GM12865 (cell line): ENCODE measurements around the gene FEZF2.

Experiments
- DNase-seq: peaks from one replicate; pipeline ENCODE4 v3.0.0; 2010; ENCODE audit warnings: low read depth
- H3K4me3 ChIP-seq: 2 replicates; pipeline ENCODE4 v1.5.1; 2011; ENCODE audit warnings: mild to moderate bottlenecking, low read depth, low read length, control low read depth
- CTCF ChIP-seq: IDR thresholded peaks from 2 replicates; pipeline ENCODE4 v1.5.1; 2011; ENCODE audit warnings: low read length, control low read depth, low read depth, inconsistent platforms; ENCODE audit not compliant: insufficient read depth; ENCODE audit errors: missing control alignments

The FEZF2 gene

DNA sequence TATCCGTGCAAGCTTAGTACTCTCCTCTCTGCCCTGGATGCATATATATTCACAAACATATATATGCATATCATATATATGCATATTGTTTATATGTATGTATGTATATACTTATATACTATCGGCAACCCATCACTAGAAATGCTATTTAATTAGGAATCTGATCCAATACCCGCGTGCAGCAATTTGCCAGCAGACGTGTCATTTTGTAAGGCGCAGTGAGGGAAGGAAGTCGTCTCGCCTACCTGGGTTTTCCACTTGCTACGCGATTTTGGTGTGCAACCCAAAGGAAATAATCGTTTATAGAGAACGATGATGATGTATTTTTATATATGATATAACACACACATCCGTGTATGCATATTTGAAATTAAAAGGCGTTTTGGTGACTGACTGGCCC is 5.6 kb upstream of the FEZF2 start:
- no peak overlapping the region for H3K4me3 ChIP-seq

DNA sequence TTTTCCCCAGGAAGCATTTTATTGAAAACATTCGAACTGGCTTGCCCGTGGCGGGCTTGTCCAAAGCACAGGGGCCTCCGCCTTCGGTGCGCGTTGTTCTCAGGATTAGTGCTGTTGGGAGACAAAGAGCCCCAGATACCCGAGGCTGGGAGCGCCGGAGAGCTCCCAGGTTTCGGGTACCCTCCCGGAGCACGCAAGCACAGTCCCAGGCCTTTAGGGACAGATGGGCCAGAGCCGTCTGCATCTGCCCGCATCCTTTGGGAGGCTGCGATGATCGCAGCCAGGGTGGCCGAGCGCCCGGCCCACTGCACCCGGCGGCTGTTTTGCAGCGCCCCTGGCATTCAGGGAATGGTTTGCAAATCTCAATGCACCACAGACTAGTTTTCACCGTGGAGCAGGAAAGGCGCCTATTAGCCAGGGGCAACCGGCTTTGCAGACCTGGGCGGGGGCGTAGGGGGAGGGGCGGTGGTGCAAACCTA is 5.0 kb upstream of the FEZF2 start:
- no peak overlapping the region for H3K4me3 ChIP-seq

More for the DNA sequence above, 5.6 kb upstream of the FEZF2 start:
- no peak for DNase-seq
- TF ChIP-seq CTCF, result no peak

DNA sequence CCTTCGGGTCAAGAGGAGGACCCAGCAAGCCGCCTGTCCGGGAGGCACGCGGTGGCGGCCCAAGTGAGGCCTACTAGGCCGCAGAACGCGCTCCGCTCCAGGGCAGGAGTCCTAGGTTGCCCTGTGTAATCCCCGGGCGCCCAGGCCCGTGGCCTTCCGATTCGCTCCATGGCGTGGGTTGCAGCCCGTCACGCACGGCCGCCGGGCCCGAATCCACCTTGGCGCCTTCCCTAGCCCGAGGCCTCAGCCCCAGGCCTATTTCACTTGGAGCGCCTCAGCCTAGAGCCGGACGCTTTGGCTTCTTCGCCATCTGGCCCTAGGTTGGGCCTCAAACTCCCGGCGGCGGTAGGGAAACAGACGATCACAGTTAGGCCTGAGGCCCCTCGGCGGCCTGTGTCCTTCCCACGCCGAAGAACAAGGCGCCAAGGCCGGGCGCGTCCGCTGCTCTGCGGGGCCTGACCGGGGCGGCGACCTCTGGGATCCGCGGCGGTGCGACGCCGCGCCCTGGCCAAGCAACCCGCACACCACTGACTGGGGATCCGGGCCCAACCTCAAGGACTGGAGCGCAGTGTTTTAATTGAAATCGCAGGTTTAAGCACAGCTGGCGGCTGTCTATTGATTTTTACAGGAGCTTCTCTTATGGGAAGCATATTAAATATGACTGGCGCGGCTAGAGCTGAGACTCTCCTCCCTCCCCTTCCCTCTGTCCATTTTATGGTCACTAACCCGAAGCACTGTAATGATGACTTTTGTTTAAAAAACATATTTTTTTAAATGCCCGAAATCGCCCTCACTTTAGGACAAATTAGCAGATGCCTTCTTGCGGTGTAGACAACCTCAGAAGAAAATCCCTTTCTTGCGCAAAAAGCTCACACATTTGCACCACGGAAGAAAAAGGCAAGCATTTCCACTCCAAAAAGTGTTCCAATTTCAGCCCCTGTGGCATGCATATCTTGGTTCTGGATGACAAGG is 3.8 kb upstream of the FEZF2 start:
- no peak for DNase-seq
- H3K4me3 ChIP-seq, result no peak overlapping the region
- no peak for TF ChIP-seq CTCF

More for the DNA sequence above, 5.0 kb upstream of the FEZF2 start:
- TF ChIP-seq CTCF, result no peak
- DNase-seq, result no peak

GRCh38 chr3:62376454-62376720 is 3.0 kb upstream of the FEZF2 start:
- DNase-seq, result no peak
- TF ChIP-seq CTCF, result no peak
- no peak overlapping the region for H3K4me3 ChIP-seq

DNA sequence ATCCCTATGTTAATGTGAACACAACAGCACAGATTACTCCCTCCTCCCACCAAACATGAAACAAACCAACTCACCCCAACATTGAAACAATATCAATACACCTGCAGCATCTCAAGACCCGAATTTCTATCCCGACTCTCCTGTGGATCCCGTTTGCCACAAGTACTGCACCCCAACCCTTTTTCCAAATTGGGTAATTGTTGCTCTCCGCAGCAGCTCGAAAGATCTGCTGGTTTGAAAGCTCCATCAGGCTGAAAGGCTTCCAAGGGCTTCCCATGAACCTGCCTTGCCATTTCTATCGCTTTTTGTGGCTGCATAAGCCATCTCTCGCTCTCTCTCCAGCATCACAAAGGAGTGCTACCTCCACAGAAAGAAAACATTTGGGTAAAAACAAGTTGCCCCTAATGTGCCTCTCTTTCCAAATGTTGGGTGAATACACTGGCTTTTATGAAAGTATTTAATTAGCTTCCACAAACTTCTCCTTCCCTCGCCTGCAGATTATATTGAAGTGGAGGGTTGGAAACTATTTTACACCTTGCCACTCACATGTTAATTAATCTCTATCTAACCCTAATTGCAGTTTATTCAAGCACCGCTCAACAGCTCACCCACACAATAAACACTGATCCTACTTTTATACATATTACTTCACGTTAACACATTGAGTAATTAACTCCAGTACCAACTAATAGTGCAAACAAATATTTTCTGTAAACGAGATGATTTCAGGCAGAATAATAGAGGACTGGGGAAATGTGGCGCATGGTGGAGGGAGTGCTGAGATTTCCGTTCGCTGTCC is 2.5 kb upstream of the FEZF2 start:
- no peak overlapping the region for H3K4me3 ChIP-seq
- TF ChIP-seq CTCF, result no peak
- no peak for DNase-seq

DNA sequence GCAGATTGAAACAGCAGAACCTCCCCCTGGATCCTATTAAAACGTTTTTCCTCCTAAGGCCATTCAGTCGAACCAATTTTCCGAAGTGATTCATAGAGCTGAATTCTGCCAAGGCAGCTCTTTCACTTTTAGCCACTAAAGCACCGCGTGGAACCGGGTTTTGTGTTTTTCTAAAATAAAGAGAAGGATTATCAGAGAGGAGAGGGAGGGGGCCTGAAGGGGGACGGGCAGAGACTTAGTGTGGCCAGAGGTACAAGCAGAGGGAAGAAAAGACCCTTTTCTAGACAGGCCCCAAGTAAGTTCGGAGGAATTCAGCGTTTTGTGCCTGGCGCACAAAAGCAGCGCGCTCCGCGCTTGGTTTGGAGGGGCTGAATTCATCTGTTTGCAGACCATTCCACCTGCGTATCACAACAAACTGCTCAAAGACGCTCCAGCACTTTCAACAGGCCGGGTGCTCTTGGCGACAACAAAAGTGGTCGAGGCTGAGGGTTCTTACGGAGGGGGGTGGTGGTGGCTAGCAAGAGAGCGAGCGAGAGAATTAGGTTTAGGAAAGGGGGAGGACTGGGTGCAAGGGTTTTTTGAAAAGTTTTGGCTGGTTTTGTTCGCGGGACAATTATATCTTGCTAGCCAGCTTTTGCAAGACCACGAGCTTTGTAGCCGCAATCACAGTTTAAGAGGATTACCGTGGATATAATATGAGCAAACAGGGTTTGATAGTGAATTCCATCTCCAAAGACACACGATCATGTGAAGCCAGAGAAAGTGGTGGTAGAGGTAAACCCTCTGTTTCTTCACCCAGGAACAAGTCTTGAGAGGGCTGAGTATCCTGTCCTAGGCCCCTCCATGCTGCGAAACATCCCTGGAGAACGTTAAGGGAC is 1.2 kb upstream of the FEZF2 start:
- no peak for DNase-seq
- H3K4me3 ChIP-seq, result no peak overlapping the region
- TF ChIP-seq CTCF, result no peak
